H1 (cell line): ENCODE data around the gene TSC1. TPM values are rescaled to one million over a fixed set of nuclear protein-coding genes. Genes with fewer than 3 reads are reported as not detected.

ENCODE experiments used
- CBX8 ChIP-seq: fragments of 300-800, 300-1000 bp; sonication (generic); IDR thresholded peaks from 2 replicates; pipeline ENCODE4 v1.7.1; 2016; ENCODE audit warnings: low read depth, low read length, borderline replicate concordance
- JUN ChIP-seq: IDR thresholded peaks from 2 replicates; pipeline ENCODE4 v1.6.1; 2011; ENCODE audit warnings: low read depth, mild to moderate bottlenecking, improper control_type of control experiment, low read length
- RFX5 ChIP-seq: IDR thresholded peaks from 2 replicates; pipeline ENCODE4 v1.6.1; 2011; ENCODE audit warnings: low read depth, low read length, improper control_type of control experiment, borderline replicate concordance
- RNF2 ChIP-seq: fragments of 200-900, 300-1000 bp; sonication (generic); IDR thresholded peaks from 2 replicates; pipeline ENCODE4 v1.7.1; 2016; ENCODE audit warnings: borderline replicate concordance, low read depth, mild to moderate bottlenecking, antibody characterized with exemption, low read length; ENCODE audit not compliant: poor library complexity, severe bottlenecking; ENCODE audit errors: missing control alignments
- polyA plus RNA-seq, 7 experiments: library from polyadenylated mRNA; depleted of rRNA in 3 of 7; stranded (reverse) in 5 of 7; unstranded in 2 of 7; fragments of >200 nt in 5 of 7; fragments of 200-250 nt in 2 of 7; gene quantifications; 1 replicate in 5 of 7; 2 replicates in 1 of 7; 4 replicates in 1 of 7; pipeline versions ENCODE4 v1.2.1 to v1.2.3, GENCODE V29; 2011 to 2013; ENCODE audit warnings: missing spikeins in 2 of 7, mixed read lengths in 2 of 7
- total RNA-seq: library from RNA; stranded (reverse); fragmentation: NEBNext Ultra II Directional; extraction: Animal tissue kit (Norgen Biotek cat#: 25700); gene quantifications from 2 replicates; pipeline ENCODE4 v1.2.1, GENCODE V29; 2021

TSC1 gene
- total and polyA plus RNA-seq, 2 of the 8 experiments (the other 6 are each of a cell fraction or from before 2014, with no cell fraction given): 37.2 to 46.0 TPM

- TF ChIP-seq JUN: no peak
- TF ChIP-seq CBX8: no peak
- TF ChIP-seq RNF2: no peak
- no peak for TF ChIP-seq RFX5
These were observed 3.3 kb upstream of the TSC1 start (continued) for GRCh38 chr9:132947756-132948155.
